AML-193 (cell line): ENCODE measurements around the gene AIFM3.

ENCODE experiments used
- DNase-seq, 2 experiments: peaks; one replicate each; lab custom pipeline; 2025; lab: John Stamatoyannopoulos, UW

Gene AIFM3

GRCh38 chr22:21026783-21027692, 60.0 kb downstream of the AIFM3 start:
- DNase-seq: no peak

DNA sequence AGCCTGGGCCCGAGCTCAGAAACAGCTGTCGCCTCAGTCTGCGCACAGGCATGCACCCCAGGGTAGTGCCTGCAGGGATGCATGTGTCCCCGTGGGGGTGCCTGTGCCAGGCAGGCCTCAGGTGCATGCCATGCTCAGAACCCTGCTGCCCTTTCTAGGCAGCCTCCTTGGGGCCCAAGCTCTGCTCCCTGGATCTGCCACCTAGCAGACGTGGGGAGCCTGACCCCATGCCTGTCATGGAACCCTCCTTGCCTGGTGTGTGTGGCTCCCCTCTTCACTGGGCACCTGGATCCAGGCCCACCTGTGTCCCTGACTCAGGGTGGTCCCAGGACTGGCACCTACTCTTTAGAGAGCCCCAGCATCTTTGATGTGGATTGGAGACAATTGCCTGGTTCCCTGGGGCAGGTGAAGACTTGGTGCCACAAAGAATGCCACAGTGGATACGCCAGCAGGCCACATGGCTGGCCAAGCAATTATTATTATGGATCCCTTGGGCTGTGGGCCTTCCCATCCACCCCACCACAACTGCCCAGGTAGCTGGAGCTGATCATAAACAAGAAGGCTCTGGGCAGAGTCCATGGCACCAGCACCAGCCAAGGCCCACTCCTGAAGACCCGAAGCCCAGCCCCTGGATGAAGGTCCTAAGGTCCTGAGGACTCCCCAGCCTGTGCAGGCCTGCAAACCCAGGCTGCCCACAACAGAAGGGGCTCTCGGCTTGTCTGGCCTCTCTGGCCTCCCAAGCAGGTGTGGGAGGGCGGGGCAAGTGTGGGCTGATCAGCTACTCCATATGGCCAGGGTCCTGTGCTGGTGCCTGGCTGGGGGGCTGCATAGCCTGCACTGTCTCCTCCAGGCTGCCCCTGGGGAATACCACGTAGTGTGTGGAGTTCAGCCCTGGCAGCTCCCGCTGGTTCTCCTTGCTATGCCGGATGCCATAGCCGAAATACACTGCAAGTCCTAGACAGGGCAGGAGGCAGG, 61.5 kb downstream of the AIFM3 start:
- DNase-seq: no peak

GRCh38 chr22:21029486-21030025, 62.5 kb downstream of the AIFM3 start:
- DNase-seq: no peak

GRCh38 chr22:21030032-21030431, 63.0 kb downstream of the AIFM3 start:
- DNase-seq: no peak
